GM18858 (cell line): ENCODE measurements around the gene RTN4RL2.

Source experiments
- ATAC-seq: cut with Tn5 transposase; IDR thresholded peaks from one replicate; pipeline ENCODE4 v1.9.1; 2021; ENCODE audit not compliant: unreplicated experiment

Gene RTN4RL2

GRCh38 chr11:57498540-57498939 lies 38.2 kb downstream of the RTN4RL2 start:
- ATAC-seq, result no peak

- ATAC-seq, result peak; percentile 91
These were observed 39.2 kb downstream of the RTN4RL2 start for GRCh38 chr11:57499413-57499982.

GRCh38 chr11:57499983-57500461 lies 39.7 kb downstream of the RTN4RL2 start:
- ATAC-seq, result no peak

- no peak for ATAC-seq
These were observed 40.2 kb downstream of the RTN4RL2 start for GRCh38 chr11:57500515-57500914.

GRCh38 chr11:57500926-57501325 lies 40.6 kb downstream of the RTN4RL2 start:
- ATAC-seq, result no peak

- no peak for ATAC-seq
These were observed 41.6 kb downstream of the RTN4RL2 start for GRCh38 chr11:57501953-57502352.

- no peak for ATAC-seq
These were observed 42.0 kb downstream of the RTN4RL2 start for GRCh38 chr11:57502376-57502775.

GRCh38 chr11:57502870-57503269 lies 42.5 kb downstream of the RTN4RL2 start:
- ATAC-seq, result no peak

GRCh38 chr11:57504511-57504910 lies 44.2 kb downstream of the RTN4RL2 start:
- no peak for ATAC-seq

- no peak for ATAC-seq
These were observed 46.2 kb downstream of the RTN4RL2 start for GRCh38 chr11:57506522-57506921.

GRCh38 chr11:57508341-57509170 lies 48.2 kb downstream of the RTN4RL2 start:
- no peak for ATAC-seq

- ATAC-seq, result no peak
These were observed 51.6 kb downstream of the RTN4RL2 start for GRCh38 chr11:57511741-57512430.

- ATAC-seq, result no peak
These were observed 52.5 kb downstream of the RTN4RL2 start for GRCh38 chr11:57512646-57513451.

- no peak for ATAC-seq
These were observed 53.1 kb downstream of the RTN4RL2 start for GRCh38 chr11:57513452-57513795.

GRCh38 chr11:57513911-57514537 lies 53.7 kb downstream of the RTN4RL2 start:
- ATAC-seq, result no peak

GRCh38 chr11:57514538-57515331 lies 54.4 kb downstream of the RTN4RL2 start:
- no peak for ATAC-seq

- no peak for ATAC-seq
These were observed 55.2 kb downstream of the RTN4RL2 start, which contains the start of gene SLC43A1 for GRCh38 chr11:57515332-57516060. Gene SLC43A1 (minus strand): TSS chr11:57515702. CDS start chr11:57514111, 1,591 bp downstream.

- ATAC-seq, result no peak
These were observed 55.7 kb downstream of the RTN4RL2 start for GRCh38 chr11:57516061-57516443.

- no peak for ATAC-seq
These were observed 60.8 kb downstream of the RTN4RL2 start for GRCh38 chr11:57521116-57521515.
